Measurements from ENCODE around the gene ANKRD22. TPM values are rescaled to one million over a fixed set of nuclear protein-coding genes. Genes with fewer than 3 reads are reported as not detected.

The ANKRD22 gene
- total and polyA plus RNA-seq, 2 of the 8 experiments (the other 6 are each of a cell fraction or from before 2014, with no cell fraction given), result 0.68 TPM; not detected in 1

- Histone ChIP-seq H4K8ac (ENCODE audit: extremely low read depth, insufficient read depth, low read length) (no peak overlapping the region), H3K14ac (ENCODE audit: insufficient read length) (no peak overlapping the region), H3K4me3 (ENCODE audit: extremely low read depth in 1 of 4, insufficient read depth in 2 of 4, low read depth in 3 of 4, low read length in 4 of 4) (no peak overlapping the region), H2BK120ac (replicated peaks; ENCODE audit: low read depth, low read length) (no peak overlapping the region), H4K5ac (ENCODE audit: insufficient read length, low read depth, low read length) (no peak overlapping the region), H4K91ac (replicated peaks; ENCODE audit: insufficient read length, low read length) (no peak overlapping the region), H2BK15ac (ENCODE audit: low read length) (no peak overlapping the region), H2BK5ac (ENCODE audit: low read depth, low read length) (no peak overlapping the region), H3K4ac (replicated peaks; ENCODE audit: insufficient read length, low read depth, low read length) (no peak overlapping the region), H2BK12ac (ENCODE audit: low read depth, low read length) (no peak overlapping the region), H3K9me3 (ENCODE audit: insufficient read depth in 2 of 2, low read depth in 1 of 2, low read length in 1 of 2) (no peaks in the 10 kb centered on the region), H3K23ac (ENCODE audit: insufficient read length) (no peak overlapping the region), H2AFZ (ENCODE audit: low read length) (no peak overlapping the region), H3K79me2 (ENCODE audit: control insufficient read depth in 1 of 2, insufficient read depth in 2 of 2, low read length in 2 of 2) (no peaks in the 10 kb centered on the region), H3K4me1 (replicated peaks in 1 of 4; ENCODE audit: control insufficient read depth in 3 of 4, insufficient read depth in 4 of 4, low read length in 3 of 4) (no peaks in the 10 kb centered on the region), H3K23me2 (ENCODE audit: low read depth, low read length) (no peaks in the 10 kb centered on the region), H2BK20ac (ENCODE audit: low read length) (no peak overlapping the region), H3K9ac (replicated peaks in 1 of 4; ENCODE audit: extremely low read depth in 1 of 4, low read depth in 3 of 4, low read length in 3 of 4) (no peak overlapping the region), H3K79me1 (ENCODE audit: low read depth, low read length) (no peaks in the 10 kb centered on the region), H4K20me1 (replicated peaks in 1 of 2; ENCODE audit: control insufficient read depth in 1 of 2, insufficient read depth in 2 of 2, low read length in 2 of 2) (no peaks in the 10 kb centered on the region), H3K36me3 (ENCODE audit: control insufficient read depth in 2 of 4, insufficient read depth in 4 of 4, low read length in 3 of 4) (no peaks in the 10 kb centered on the region; a peak in 1 of 8 replicates), H3K56ac (replicated peaks; ENCODE audit: insufficient read length, low read depth, low read length) (no peak overlapping the region), H3K18ac (ENCODE audit: extremely low read depth, low read length) (no peak overlapping the region), H3K27ac (ENCODE audit: low read depth, low read length) (no peak overlapping the region), H3K27me3 (replicated peaks in 1 of 4; ENCODE audit: control insufficient read depth in 3 of 4, extremely low read depth in 1 of 4, insufficient read depth in 3 of 4, low read length in 3 of 4) (no peaks in the 10 kb centered on the region), H2AK5ac (ENCODE audit: low read depth, low read length) (no peak overlapping the region), H3K4me2 (ENCODE audit: insufficient read depth in 1 of 2, low read depth in 2 of 2, low read length in 2 of 2) (no peak overlapping the region)
- CTCF ChIA-PET (ENCODE audit: partially characterized antibody), result interaction anchor here (1.8 kb wide), 1 partner anchor 58 kb away, joined by 9 read pairs; no protein-coding TSS in a partner anchor
- POLR2A ChIA-PET (ENCODE audit: partially characterized antibody), result no interaction called here
- WGBS, 2 experiments (ENCODE audit: extremely low coverage in 1 of 2, insufficient coverage in 1 of 2, insufficient read length in 1 of 2, insufficient replicate concordance in 2 of 2, low coverage in 1 of 2, low lambda C conversion rate in 2 of 2, missing lambda C conversion rate in 1 of 2), result 90% methylated on average over 10 of the region's 10 CpGs; no CpG with 5 or more reads in 1 of the 2 experiments
- FAIRE-seq (no peak), DNase-seq (ENCODE audit: low read depth in 1 of 2, low spot score in 2 of 2) (no peak)
- TF ChIP-seq SIN3A (conservative IDR thresholded peaks at IDR 0.05 in 1 of 2, IDR thresholded peaks at IDR 0.05 in 1 of 2; ENCODE audit: low read depth in 1 of 2, low read length in 2 of 2), result no peak
- no peak for TF ChIP-seq CBX8 (IDR thresholded peaks at IDR 0.05; ENCODE audit: borderline replicate concordance, low read depth, low read length)
- no peak for TF ChIP-seq TCF12 (IDR thresholded peaks at IDR 0.05; ENCODE audit: low read depth, low read length)
- no peak for TF ChIP-seq YY1 (IDR thresholded peaks at IDR 0.05; ENCODE audit: low read depth, low read length)
- no peak for TF ChIP-seq SP2 (IDR thresholded peaks at IDR 0.05; ENCODE audit: low read length)
- no peak for TF ChIP-seq RNF2 (IDR thresholded peaks at IDR 0.05; ENCODE audit: borderline replicate concordance, low read depth, low read length, missing control alignments, poor library complexity, severe bottlenecking)
- no peak for TF ChIP-seq SIX5 (IDR thresholded peaks at IDR 0.05; ENCODE audit: low read depth, low read length)
- no peak for TF ChIP-seq POU5F1 (IDR thresholded peaks at IDR 0.05; ENCODE audit: low read depth, low read length)
- TF ChIP-seq EZH2 (IDR thresholded peaks at IDR 0.05; ENCODE audit: low read depth, low read length, severe bottlenecking), result no peak
- TF ChIP-seq CBX5 (IDR thresholded peaks at IDR 0.05; ENCODE audit: low read depth, low read length), result no peak
- TF ChIP-seq NANOG (IDR thresholded peaks at IDR 0.05; ENCODE audit: insufficient read depth, low read depth, low read length, poor library complexity, severe bottlenecking), result no peak
- TF ChIP-seq CTBP2 (IDR thresholded peaks at IDR 0.05; ENCODE audit: borderline replicate concordance, insufficient read depth, insufficient read length, low read length), result no peak
Measured at GRCh38 chr10:88786032-88786770, 65.4 kb downstream of the ANKRD22 start.
